Fibroblast of lung (primary cell): Measurements from ENCODE around the gene CORO7.
A peak's percentile ranks its signal among the peaks of the same experiment; 100 is the strongest.

Experiments
- CTCF ChIP-seq, 2 donors: IDR thresholded peaks in 1 of 2; conservative IDR thresholded peaks in 1 of 2; 1 replicate in 1 of 2; 2 replicates in 1 of 2; pipeline ENCODE4 v1.5.1; 2011 to 2012; ENCODE audit warnings: low read length in 2 of 2, control low read depth in 1 of 2, inconsistent platforms in 1 of 2, low read depth in 1 of 2, mild to moderate bottlenecking in 1 of 2
- EZH2 ChIP-seq: IDR thresholded peaks from 2 replicates; pipeline ENCODE4 v1.5.1; 2012; ENCODE audit warnings: low read length, control low read depth, mild to moderate bottlenecking; ENCODE audit errors: missing control alignments

- TF ChIP-seq CTCF (conservative IDR thresholded peaks at IDR 0.05 in 1 of 2, IDR thresholded peaks at IDR 0.05 in 1 of 2; ENCODE audit: low read depth in 1 of 2, low read length in 2 of 2) (peak in 1 of 2 donors; percentile 11), EZH2 (no peak)
Measured at GRCh38 chr16:4409081-4409932, 7.1 kb downstream of the CORO7 start.
